ENCODE results near the gene RTKN.

The RTKN gene

GRCh38 chr2:74415762-74416395, 25.9 kb downstream of the RTKN start:
- DNase-seq: no peak

- DNase-seq: peak; percentile 21
Observed at GRCh38 chr2:74414881-74415761, 26.6 kb downstream of the RTKN start.

- DNase-seq: no peak
Observed at GRCh38 chr2:74414441-74414840, 27.3 kb downstream of the RTKN start.

- DNase-seq: no peak
Observed at GRCh38 chr2:74413001-74413698, 28.6 kb downstream of the RTKN start.

GRCh38 chr2:74407682-74408081, 34.1 kb downstream of the RTKN start:
- DNase-seq: no peak

- no peak for DNase-seq
Observed at GRCh38 chr2:74406035-74406434, 35.7 kb downstream of the RTKN start.

- no peak for DNase-seq
Observed at GRCh38 chr2:74401891-74402290, 39.8 kb downstream of the RTKN start.

- peak; percentile 44 for DNase-seq
Observed at GRCh38 chr2:74399785-74400184, 42.0 kb downstream of the RTKN start.

GRCh38 chr2:74396149-74396548, 45.6 kb downstream of the RTKN start:
- DNase-seq: no peak

- DNase-seq: no peak
Observed at GRCh38 chr2:74393525-74393924, 48.2 kb downstream of the RTKN start.

GRCh38 chr2:74392449-74392743, 49.3 kb downstream of the RTKN start:
- no peak for DNase-seq

GRCh38 chr2:74391580-74392448, 49.9 kb downstream of the RTKN start:
- DNase-seq: peak; percentile 97

GRCh38 chr2:74391209-74391579, 50.5 kb downstream of the RTKN start:
- DNase-seq: peak; percentile 10

- no peak for DNase-seq
Observed at GRCh38 chr2:74390606-74391005, 51.1 kb downstream of the RTKN start.

GRCh38 chr2:74387346-74387745, 54.4 kb downstream of the RTKN start:
- no peak for DNase-seq

GRCh38 chr2:74385396-74385795, 56.3 kb downstream of the RTKN start:
- no peak for DNase-seq

- no peak for DNase-seq
Observed at GRCh38 chr2:74384051-74384450, 57.7 kb downstream of the RTKN start.

GRCh38 chr2:74383254-74383653, 58.5 kb downstream of the RTKN start:
- no peak for DNase-seq

GRCh38 chr2:74381751-74382150, 60.0 kb downstream of the RTKN start:
- DNase-seq: no peak

GRCh38 chr2:74379851-74380789, 61.6 kb downstream of the RTKN start, which contains the start of gene DCTN1:
DCTN1 (minus strand) TSS chr2:74380311; CDS start chr2:74380037, 274 bp downstream.
- peak; percentile 5 for DNase-seq

GRCh38 chr2:74378007-74378406, 63.7 kb downstream of the RTKN start:
- DNase-seq: no peak

- DNase-seq: no peak
Observed at GRCh38 chr2:74375838-74376237, 65.9 kb downstream of the RTKN start.

All from suppressor macrophage treated with lipopolysaccharide for 4 hours (primary cell).